Sigmoid colon (tissue), 4 donors: ENCODE data around the gene VAT1L.

ENCODE experiments used
- CTCF ChIP-seq, 4 experiments: fragments of 450-650 bp in 3 of 4; fragments of 200-600 bp in 1 of 4; IDR thresholded peaks; one replicate each; pipeline ENCODE4 v1.5.1; 2016 to 2019; ENCODE audit warnings: antibody characterized with exemption in 4 of 4, mild to moderate bottlenecking in 3 of 4, moderate library complexity in 2 of 4
- EP300 ChIP-seq, 4 donors: sonication (generic); formaldehyde crosslinking; IDR thresholded peaks; one replicate each; pipeline ENCODE4 v1.6.1; 2017; ENCODE audit warnings: antibody characterized with exemption in 4 of 4
- POLR2AphosphoS5 ChIP-seq, 4 donors: sonication (generic); formaldehyde crosslinking; IDR thresholded peaks; one replicate each; pipeline ENCODE4 v1.6.1; 2017; ENCODE audit warnings: antibody characterized with exemption in 4 of 4

DNA sequence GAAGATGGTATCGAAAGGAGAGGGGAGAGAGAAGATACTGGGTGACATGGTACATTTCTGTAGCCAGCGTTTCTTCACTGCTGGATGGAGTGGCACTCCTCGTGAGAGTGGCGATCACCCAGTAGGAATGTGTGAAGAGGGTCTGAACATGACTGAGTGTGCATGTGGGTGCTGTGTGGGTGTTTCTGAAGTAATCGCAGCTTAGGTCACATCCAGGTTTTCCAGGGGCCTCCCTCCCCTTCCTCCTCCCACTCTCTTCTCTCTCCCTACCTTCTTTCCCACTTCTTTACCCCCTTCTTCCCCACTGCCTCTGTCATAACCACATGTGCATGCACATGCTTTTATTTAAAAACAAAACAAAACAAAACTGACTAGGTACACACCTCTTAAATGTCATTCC lies 235.8 kb downstream of the VAT1L start:
- no peak for TF ChIP-seq POLR2AphosphoS5 (IDR thresholded peaks at IDR 0.05)
- no peak for TF ChIP-seq EP300 (IDR thresholded peaks at IDR 0.05)
- no peak for TF ChIP-seq CTCF (IDR thresholded peaks at IDR 0.05)
